Measurements from ENCODE around the gene ACAD10. TPM values are rescaled to one million over a fixed set of nuclear protein-coding genes. Genes with fewer than 3 reads are reported as not detected.

The ACAD10 gene
- total RNA-seq (2021; ENCODE audit: unreplicated experiment) (30.8 TPM), Bru-seq, nascent RNA (percentile 62 among the genes with signal in this experiment), BruChase-seq, experiment 1, labeled RNA remaining after a 2-hour chase (percentile 64 among the genes with signal in this experiment), BruChase-seq, experiment 2, labeled RNA remaining after a 6-hour chase (percentile 64 among the genes with signal in this experiment)
- 17.4 TPM for polyA plus RNA-seq (2012; ENCODE audit: insufficient read length)
- long read RNA-seq, transcript ACAD10-201 (21 exons, 3,959 nt): major isoform, 6 of 32 reads
- long read RNA-seq, partial matches to known transcripts: 7 of 32 reads
- long read RNA-seq, other reads (novel, unspliced or antisense): 18 of 32 reads

GRCh38 chr12:111685811-111686573 lies at the start of gene ACAD10, which contains the start of gene BRAP:
TSS of gene ACAD10 (plus strand) at chr12:111686053. CDS start at chr12:111692710, 6,657 bp downstream.
TSS of gene BRAP (minus strand) at chr12:111685956. CDS start at chr12:111685792, 164 bp downstream.
- ChIA-PET CTCF (interaction anchor here (0.6 kb wide), 1 partner anchor 305 kb away, joined by 7 read pairs; no protein-coding TSS in a partner anchor), POLR2A (interaction anchor here (0.6 to 0.9 kb wide), 5 partner anchors 62 to 358 kb away, joined by 3 to 14 read pairs (median 5); no protein-coding TSS in a partner anchor)
- Histone ChIP-seq H3K27me3 (ENCODE audit: control insufficient read depth, insufficient read depth, low read length) (no peaks in the 10 kb centered on the region), H3K4me1 (ENCODE audit: control insufficient read depth, insufficient read depth, low read length) (peaks cover 18% of the 10 kb centered on the region; the same call in 1 of the 2 replicates), H3K27ac (ENCODE audit: low read length) (peak within 1 kb of the TSS; percentile 97), H3K4me3 (ENCODE audit: low read depth in 2 of 2, low read length in 2 of 2) (peak within 1 kb of the TSS; percentile 80 to 95), H3K9me3 (ENCODE audit: control insufficient read depth, insufficient read depth, low read depth, low read length) (no peaks in the 10 kb centered on the region), H3K36me3 (ENCODE audit: control insufficient read depth, insufficient read depth, low read length) (peaks cover 6% of the 10 kb centered on the region; the same call in 1 of the 2 replicates)
- intact Hi-C loops (cut with micrococcal nuclease; ENCODE audit: unreplicated experiment) (no loop called here), in situ Hi-C loops (cut with HindIII; ENCODE audit: low pct_unique_long_range_greater_than_20kb, low sequenced_read_pairs) (loop anchor here (25.0 kb wide), 1 partner anchor 99 kb away; the partner anchor contains the start of gene ATXN2)
- ATAC-seq: peak; percentile 97
- TF ChIP-seq POLR2AphosphoS5 (IDR thresholded peaks at IDR 0.05; ENCODE audit: low read depth, low read length) (peak; percentile 98), TCF7L2 (IDR thresholded peaks at IDR 0.05; ENCODE audit: low read depth, low read length) (no peak), SIN3A (IDR thresholded peaks at IDR 0.05; ENCODE audit: borderline replicate concordance, insufficient read depth, low read depth, low read length) (peak; percentile 75; the same call in 1 of the 2 replicates)
- TF ChIP-seq, protein P1, sequence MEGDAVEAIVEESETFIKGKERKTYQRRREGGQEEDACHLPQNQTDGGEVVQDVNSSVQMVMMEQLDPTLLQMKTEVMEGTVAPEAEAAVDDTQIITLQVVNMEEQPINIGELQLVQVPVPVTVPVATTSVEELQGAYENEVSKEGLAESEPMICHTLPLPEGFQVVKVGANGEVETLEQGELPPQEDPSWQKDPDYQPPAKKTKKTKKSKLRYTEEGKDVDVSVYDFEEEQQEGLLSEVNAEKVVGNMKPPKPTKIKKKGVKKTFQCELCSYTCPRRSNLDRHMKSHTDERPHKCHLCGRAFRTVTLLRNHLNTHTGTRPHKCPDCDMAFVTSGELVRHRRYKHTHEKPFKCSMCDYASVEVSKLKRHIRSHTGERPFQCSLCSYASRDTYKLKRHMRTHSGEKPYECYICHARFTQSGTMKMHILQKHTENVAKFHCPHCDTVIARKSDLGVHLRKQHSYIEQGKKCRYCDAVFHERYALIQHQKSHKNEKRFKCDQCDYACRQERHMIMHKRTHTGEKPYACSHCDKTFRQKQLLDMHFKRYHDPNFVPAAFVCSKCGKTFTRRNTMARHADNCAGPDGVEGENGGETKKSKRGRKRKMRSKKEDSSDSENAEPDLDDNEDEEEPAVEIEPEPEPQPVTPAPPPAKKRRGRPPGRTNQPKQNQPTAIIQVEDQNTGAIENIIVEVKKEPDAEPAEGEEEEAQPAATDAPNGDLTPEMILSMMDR (IDR thresholded peaks at IDR 0.05): no peak
- TF ChIP-seq, protein P2, sequence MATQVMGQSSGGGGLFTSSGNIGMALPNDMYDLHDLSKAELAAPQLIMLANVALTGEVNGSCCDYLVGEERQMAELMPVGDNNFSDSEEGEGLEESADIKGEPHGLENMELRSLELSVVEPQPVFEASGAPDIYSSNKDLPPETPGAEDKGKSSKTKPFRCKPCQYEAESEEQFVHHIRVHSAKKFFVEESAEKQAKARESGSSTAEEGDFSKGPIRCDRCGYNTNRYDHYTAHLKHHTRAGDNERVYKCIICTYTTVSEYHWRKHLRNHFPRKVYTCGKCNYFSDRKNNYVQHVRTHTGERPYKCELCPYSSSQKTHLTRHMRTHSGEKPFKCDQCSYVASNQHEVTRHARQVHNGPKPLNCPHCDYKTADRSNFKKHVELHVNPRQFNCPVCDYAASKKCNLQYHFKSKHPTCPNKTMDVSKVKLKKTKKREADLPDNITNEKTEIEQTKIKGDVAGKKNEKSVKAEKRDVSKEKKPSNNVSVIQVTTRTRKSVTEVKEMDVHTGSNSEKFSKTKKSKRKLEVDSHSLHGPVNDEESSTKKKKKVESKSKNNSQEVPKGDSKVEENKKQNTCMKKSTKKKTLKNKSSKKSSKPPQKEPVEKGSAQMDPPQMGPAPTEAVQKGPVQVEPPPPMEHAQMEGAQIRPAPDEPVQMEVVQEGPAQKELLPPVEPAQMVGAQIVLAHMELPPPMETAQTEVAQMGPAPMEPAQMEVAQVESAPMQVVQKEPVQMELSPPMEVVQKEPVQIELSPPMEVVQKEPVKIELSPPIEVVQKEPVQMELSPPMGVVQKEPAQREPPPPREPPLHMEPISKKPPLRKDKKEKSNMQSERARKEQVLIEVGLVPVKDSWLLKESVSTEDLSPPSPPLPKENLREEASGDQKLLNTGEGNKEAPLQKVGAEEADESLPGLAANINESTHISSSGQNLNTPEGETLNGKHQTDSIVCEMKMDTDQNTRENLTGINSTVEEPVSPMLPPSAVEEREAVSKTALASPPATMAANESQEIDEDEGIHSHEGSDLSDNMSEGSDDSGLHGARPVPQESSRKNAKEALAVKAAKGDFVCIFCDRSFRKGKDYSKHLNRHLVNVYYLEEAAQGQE (IDR thresholded peaks at IDR 0.05; ENCODE audit: insufficient read depth in 1 of 2, low read depth in 2 of 2, low read length in 1 of 2): peak in 1 of 2 experiments; percentile 74; a peak in 1 of 4 replicates
- TSS peak; percentile 92 for BruUV-seq (replicated peaks)
- peak; percentile 62 for DNase-seq (ENCODE audit: low read depth, low spot score)

GRCh38 chr12:111636209-111636945 lies 49.5 kb upstream of the ACAD10 start:
- in situ Hi-C loops (cut with HindIII; ENCODE audit: low pct_unique_long_range_greater_than_20kb, low sequenced_read_pairs) (no loop called here), intact Hi-C loops (cut with micrococcal nuclease; ENCODE audit: unreplicated experiment) (no loop called here)
- TF ChIP-seq, protein P1 (IDR thresholded peaks at IDR 0.05): no peak
- TF ChIP-seq, protein P2 (IDR thresholded peaks at IDR 0.05; ENCODE audit: insufficient read depth in 1 of 2, low read depth in 2 of 2, low read length in 1 of 2): no peak
- TF ChIP-seq POLR2AphosphoS5 (IDR thresholded peaks at IDR 0.05; ENCODE audit: low read depth, low read length): no peak
- TF ChIP-seq TCF7L2 (IDR thresholded peaks at IDR 0.05; ENCODE audit: low read depth, low read length): no peak
- no peak for TF ChIP-seq SIN3A (IDR thresholded peaks at IDR 0.05; ENCODE audit: borderline replicate concordance, insufficient read depth, low read depth, low read length)
- Histone ChIP-seq H3K4me3 (ENCODE audit: low read depth in 2 of 2, low read length in 2 of 2) (no peak overlapping the region), H3K36me3 (ENCODE audit: control insufficient read depth, insufficient read depth, low read length) (no peaks in the 10 kb centered on the region), H3K27ac (ENCODE audit: low read length) (no peak overlapping the region), H3K4me1 (ENCODE audit: control insufficient read depth, insufficient read depth, low read length) (no peaks in the 10 kb centered on the region), H3K9me3 (ENCODE audit: control insufficient read depth, insufficient read depth, low read depth, low read length) (no peaks in the 10 kb centered on the region), H3K27me3 (ENCODE audit: control insufficient read depth, insufficient read depth, low read length) (no peaks in the 10 kb centered on the region)
- ChIA-PET CTCF (no interaction called here), POLR2A (no interaction called here)
- BruUV-seq (replicated peaks): no TSS peak
- DNase-seq (ENCODE audit: low read depth, low spot score) (no peak), ATAC-seq (no peak)
